ENCODE data around the gene TOMM40. TPM values are rescaled to one million over a fixed set of nuclear protein-coding genes. Genes with fewer than 3 reads are reported as not detected.

TOMM40 gene
- total and polyA plus RNA-seq, 2 of the 13 experiments (the other 11 are each of a cell fraction or from before 2014, with no cell fraction given): 72.0 to 110 TPM

DNA sequence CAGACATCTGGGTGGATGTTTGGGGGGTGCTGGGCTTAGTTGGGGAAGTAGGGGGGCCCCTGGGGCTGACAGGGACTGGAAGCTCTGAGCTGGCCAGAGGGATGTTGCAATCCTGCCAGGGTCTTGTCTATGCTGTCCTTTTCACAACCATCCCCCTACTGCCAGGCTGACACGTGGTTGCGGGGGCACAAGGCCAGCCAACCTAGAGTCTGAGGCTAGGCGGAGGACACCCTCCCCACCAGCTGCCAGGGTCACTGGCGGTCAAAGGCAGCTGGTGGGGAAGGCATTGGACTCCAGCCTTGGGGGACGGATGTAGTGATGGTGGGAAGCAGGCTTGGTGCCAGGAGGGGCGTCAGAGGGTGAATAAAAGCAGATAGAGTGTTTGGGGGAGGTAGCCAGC is 21.8 kb downstream of the TOMM40 start (continued):
- TF ChIP-seq NR2F1 (CRISPR knock-in tag; IDR thresholded peaks at IDR 0.05) (peak; percentile 69 to 84), ADNP (CRISPR knock-in tag; IDR thresholded peaks at IDR 0.05) (no peak), IRX3 (CRISPR knock-in tag; IDR thresholded peaks at IDR 0.05; ENCODE audit: borderline replicate concordance, low read depth) (no peak), ZNF598 (CRISPR knock-in tag; IDR thresholded peaks at IDR 0.05; ENCODE audit: borderline replicate concordance) (no peak), RBAK (CRISPR knock-in tag; IDR thresholded peaks at IDR 0.05) (no peak), RFX1 (IDR thresholded peaks at IDR 0.05) (no peak), NFYC (CRISPR knock-in tag; IDR thresholded peaks at IDR 0.05) (no peak), ZNF841 (CRISPR knock-in tag; IDR thresholded peaks at IDR 0.05; ENCODE audit: borderline replicate concordance) (no peak), PRPF4 (IDR thresholded peaks at IDR 0.05; ENCODE audit: low read depth, low read length, poor library complexity, severe bottlenecking) (no peak), SOX13 (IDR thresholded peaks at IDR 0.05) (no peak), SOX13 (CRISPR knock-in tag; conservative IDR thresholded peaks at IDR 0.05 in 1 of 2, IDR thresholded peaks at IDR 0.05 in 1 of 2) (peak in 1 of 2 experiments; percentile 80; a peak in 2 of 4 replicates), ZBTB21 (CRISPR knock-in tag; IDR thresholded peaks at IDR 0.05) (no peak; the same call in 1 of the 2 replicates), POLR2AphosphoS5 (IDR thresholded peaks at IDR 0.05; ENCODE audit: low read depth, low read length) (0 out of 2 replicates have a peak, but pooled peaks have one; percentile 12), TCF12 (IDR thresholded peaks at IDR 0.05) (no peak), TCF12 (CRISPR knock-in tag; IDR thresholded peaks at IDR 0.05) (no peak), ATAD3A (CRISPR knock-in tag; IDR thresholded peaks at IDR 0.05) (no peak), RAD21 (CRISPR knock-in tag; IDR thresholded peaks at IDR 0.05) (peak; percentile 40), ZNF260 (CRISPR knock-in tag; IDR thresholded peaks at IDR 0.05; ENCODE audit: borderline replicate concordance, low read depth) (no peak), ZNF562 (CRISPR knock-in tag; IDR thresholded peaks at IDR 0.05; ENCODE audit: borderline replicate concordance) (no peak), CENPX (CRISPR knock-in tag; IDR thresholded peaks at IDR 0.05) (no peak), ZNF282 (IDR thresholded peaks at IDR 0.05; ENCODE audit: partially characterized antibody) (no peak), U2AF2 (IDR thresholded peaks at IDR 0.05; ENCODE audit: low read depth, low read length) (no peak), ZNF253 (CRISPR knock-in tag; IDR thresholded peaks at IDR 0.05; ENCODE audit: borderline replicate concordance) (no peak), MTF2 (CRISPR knock-in tag; IDR thresholded peaks at IDR 0.05; ENCODE audit: borderline replicate concordance) (no peak), KLF15 (CRISPR knock-in tag; IDR thresholded peaks at IDR 0.05; ENCODE audit: borderline replicate concordance) (no peak)
- TF ChIP-seq, protein P1, sequence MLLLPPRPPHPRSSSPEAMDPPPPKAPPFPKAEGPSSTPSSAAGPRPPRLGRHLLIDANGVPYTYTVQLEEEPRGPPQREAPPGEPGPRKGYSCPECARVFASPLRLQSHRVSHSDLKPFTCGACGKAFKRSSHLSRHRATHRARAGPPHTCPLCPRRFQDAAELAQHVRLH (CRISPR knock-in tag; IDR thresholded peaks at IDR 0.05; ENCODE audit: borderline replicate concordance, low read depth): peak; percentile 57; the same call in 1 of the 2 replicates
- TF ChIP-seq, protein P2, sequence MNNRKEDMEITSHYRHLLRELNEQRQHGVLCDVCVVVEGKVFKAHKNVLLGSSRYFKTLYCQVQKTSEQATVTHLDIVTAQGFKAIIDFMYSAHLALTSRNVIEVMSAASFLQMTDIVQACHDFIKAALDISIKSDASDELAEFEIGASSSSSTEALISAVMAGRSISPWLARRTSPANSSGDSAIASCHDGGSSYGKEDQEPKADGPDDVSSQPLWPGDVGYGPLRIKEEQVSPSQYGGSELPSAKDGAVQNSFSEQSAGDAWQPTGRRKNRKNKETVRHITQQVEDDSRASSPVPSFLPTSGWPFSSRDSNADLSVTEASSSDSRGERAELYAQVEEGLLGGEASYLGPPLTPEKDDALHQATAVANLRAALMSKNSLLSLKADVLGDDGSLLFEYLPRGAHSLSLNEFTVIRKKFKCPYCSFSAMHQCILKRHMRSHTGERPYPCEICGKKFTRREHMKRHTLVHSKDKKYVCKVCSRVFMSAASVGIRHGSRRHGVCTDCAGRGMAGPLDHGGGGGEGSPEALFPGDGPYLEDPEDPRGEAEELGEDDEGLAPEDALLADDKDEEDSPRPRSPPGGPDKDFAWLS (CRISPR knock-in tag; IDR thresholded peaks at IDR 0.05; ENCODE audit: borderline replicate concordance): no peak
- TF ChIP-seq, protein P3, sequence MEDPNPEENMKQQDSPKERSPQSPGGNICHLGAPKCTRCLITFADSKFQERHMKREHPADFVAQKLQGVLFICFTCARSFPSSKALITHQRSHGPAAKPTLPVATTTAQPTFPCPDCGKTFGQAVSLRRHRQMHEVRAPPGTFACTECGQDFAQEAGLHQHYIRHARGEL (CRISPR knock-in tag; IDR thresholded peaks at IDR 0.05): no peak
- TF ChIP-seq, protein P4, sequence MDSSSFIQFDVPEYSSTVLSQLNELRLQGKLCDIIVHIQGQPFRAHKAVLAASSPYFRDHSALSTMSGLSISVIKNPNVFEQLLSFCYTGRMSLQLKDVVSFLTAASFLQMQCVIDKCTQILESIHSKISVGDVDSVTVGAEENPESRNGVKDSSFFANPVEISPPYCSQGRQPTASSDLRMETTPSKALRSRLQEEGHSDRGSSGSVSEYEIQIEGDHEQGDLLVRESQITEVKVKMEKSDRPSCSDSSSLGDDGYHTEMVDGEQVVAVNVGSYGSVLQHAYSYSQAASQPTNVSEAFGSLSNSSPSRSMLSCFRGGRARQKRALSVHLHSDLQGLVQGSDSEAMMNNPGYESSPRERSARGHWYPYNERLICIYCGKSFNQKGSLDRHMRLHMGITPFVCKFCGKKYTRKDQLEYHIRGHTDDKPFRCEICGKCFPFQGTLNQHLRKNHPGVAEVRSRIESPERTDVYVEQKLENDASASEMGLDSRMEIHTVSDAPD (CRISPR knock-in tag; IDR thresholded peaks at IDR 0.05): no peak; the same call in none of the 2 replicates

Data from HepG2 (cell line).